HG02852 (cell line): ENCODE data around the gene DOCK2.
"Not testable (repeated sequence)": the region's sequence is repeated elsewhere in the genome, so short reads cannot be mapped to it uniquely, and the experiment has no call there.

Source experiments
- ATAC-seq: cut with Tn5 transposase; IDR thresholded peaks from one replicate; pipeline ENCODE4 v1.9.1; 2021; ENCODE audit warnings: mild to moderate bottlenecking, moderate library complexity; ENCODE audit not compliant: unreplicated experiment

The DOCK2 gene

DNA sequence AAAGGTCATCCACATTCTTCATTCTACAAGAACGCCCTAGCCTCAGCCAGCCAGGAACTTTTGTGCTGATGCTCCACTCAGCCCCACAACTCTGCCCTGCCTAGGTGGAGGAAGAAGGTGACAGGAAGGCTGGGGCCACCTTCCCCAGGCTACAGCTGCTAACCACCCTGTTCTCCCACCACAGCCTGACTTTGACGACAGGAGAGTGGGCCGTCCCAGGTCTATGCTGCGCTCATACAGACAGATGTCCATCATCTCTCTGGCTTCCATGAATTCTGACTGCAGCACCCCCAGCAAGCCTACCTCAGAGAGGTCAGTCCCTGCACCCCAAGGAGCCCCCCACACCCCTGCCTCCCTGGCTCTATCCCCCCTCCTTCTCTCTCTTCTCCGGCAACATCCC is 440.5 kb downstream of the DOCK2 start:
- no peak for ATAC-seq

DNA sequence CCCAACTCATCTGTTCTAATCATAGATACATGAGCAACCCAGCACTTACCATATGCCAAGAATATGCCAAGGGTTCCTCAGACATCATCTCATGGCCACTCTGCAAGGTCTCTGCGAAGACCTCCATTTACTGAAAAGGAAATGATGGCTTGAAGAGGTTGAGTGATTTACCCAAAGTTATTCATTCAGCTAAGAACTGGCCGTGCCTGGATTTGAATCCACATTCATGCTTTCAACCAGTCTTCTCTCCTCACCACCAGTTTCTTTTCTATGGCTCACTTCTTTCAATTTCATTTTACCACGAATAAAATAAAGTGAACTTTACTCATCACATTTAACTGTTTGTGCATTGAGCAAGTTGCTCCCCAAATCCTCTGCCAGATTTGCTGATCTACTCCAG is 441.4 kb downstream of the DOCK2 start:
- ATAC-seq: no peak

- ATAC-seq: no peak
These were observed 441.9 kb downstream of the DOCK2 start for GRCh38 chr5:170078931-170079330.

GRCh38 chr5:170080217-170080616 is 443.1 kb downstream of the DOCK2 start:
- no peak for ATAC-seq

DNA sequence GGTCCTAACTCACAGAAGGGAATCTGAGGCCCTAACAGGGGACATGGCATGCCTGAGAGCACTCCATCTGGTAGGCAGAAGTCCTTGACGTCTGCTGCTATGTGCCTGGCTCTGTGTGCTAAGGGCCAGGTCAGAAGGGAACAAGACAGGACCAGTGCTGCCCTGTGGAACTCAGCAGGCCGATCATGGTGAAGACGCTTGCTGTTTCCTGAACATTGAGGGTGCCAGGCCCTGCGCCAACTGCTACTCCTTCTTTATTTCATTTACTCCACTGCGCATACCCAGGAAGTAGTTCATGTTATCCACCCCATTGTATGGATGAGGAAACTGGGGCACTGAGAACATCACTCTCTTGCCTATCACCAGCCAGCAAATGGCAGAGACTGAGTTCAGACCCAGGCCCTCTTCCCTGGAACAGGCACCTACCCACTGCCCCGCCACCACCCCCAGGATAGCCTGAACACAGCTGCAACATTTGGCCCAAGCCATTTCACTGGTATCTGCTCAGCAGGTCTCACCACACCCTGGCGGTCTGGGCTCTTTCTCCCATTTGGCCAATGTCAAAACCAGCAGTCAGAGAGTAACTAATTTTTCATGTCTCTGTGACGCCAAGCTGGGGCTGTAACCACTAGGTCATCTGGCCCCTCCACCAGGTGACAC is 443.8 kb downstream of the DOCK2 start:
- no peak for ATAC-seq

DNA sequence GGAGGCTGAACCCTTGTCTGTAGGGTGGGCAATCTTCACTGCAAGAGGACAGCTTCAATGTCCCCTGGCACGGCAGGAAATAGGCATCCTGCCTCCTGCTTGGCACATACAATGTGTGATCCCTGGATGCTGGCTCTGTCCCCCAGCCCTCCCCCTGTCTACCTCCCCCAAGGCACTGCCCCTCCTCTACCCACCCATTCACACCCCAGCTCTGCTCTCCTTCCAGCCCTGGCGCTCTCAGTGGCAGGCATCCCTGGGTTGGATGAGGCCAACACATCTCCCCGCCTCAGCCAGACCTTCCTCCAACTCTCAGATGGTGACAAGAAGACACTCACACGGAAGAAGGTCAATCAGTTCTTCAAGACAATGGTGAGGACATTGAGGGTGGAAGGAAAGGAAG is 444.5 kb downstream of the DOCK2 start:
- ATAC-seq: no peak

DNA sequence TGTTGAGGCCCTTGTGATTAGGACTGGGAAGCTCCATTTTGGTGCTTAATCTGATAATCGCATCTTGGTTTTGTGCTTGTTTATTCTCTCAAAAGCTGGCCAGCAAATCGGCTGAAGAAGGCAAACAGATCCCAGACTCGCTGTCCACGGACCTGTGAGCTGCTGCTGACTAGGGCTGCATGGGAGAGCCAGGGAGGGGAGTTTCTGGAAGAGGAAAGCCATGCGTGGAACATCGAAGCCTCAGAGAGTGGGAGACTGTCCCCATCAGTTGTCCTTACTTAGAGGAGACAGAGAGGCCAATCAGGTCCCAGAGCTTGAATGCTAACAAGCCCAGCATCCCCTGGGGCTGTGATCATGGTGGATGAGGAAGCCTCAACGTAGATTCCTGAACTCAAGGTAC is 445.6 kb downstream of the DOCK2 start:
- no peak for ATAC-seq

DNA sequence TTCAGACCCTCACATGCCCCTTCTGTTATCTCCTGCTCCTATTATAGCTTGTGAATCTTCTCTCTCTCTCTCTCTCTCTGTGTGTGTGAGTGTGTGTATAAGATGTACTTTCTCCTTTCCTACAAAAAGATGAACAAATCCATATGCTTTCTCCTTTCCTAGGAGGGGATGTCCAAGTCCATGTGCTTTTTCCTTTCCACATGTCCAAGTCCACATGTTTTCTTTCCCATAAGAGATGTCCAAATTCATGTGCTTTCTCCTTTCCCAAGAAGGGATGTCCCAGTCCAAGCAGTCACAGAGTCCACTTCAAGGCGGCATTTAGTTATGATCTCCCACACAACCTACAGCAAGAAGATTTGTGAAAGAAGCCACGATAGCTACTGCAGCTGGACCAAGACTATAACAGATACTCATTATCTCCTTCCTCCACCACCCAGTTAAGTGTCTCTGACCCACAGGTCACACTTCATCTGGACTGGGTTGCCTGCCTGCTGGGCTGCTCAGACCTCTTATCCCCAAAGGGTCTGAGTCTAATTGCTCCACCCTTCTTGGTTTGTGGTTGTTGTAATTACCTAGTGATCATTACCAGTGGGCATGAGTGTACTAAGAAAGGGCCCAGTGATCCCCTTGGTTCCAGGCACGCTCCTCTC is 450.2 kb downstream of the DOCK2 start:
- no peak for ATAC-seq

DNA sequence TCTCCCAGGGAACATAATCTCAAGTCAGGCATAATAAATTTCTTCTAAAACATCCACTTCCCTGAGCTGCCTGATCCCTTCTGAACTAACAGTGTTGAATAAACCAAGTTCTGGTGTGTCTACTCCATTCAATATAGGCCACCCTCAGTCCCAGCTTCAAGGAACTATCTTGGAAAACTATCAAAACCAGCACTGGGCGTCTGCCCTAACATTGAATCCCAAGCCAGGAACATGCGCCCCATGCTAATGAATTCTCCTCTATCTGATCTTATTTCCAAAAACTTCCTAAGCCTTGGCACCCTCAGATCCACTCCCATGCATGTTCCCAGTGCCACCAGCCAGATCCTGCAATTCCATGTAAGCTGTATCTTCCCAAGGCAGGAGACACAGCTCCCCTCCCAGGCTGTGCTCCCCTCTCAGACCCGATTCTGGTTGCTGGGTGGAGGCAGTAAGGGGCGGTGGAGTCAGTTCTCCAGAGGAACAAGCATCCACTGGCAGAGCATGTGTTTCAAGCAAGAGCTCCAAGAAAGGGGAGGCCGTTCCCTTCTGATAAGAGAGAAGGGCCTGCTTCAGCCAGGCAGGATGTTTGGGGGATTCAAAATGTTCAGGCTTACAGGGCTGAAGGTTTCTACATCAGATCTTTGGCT is 455.5 kb downstream of the DOCK2 start:
- no peak for ATAC-seq

- ATAC-seq: not testable (repeated sequence)
These were observed 457.3 kb downstream of the DOCK2 start for GRCh38 chr5:170094329-170094728.

- no peak for ATAC-seq
These were observed 458.6 kb downstream of the DOCK2 start for GRCh38 chr5:170095646-170096045.

DNA sequence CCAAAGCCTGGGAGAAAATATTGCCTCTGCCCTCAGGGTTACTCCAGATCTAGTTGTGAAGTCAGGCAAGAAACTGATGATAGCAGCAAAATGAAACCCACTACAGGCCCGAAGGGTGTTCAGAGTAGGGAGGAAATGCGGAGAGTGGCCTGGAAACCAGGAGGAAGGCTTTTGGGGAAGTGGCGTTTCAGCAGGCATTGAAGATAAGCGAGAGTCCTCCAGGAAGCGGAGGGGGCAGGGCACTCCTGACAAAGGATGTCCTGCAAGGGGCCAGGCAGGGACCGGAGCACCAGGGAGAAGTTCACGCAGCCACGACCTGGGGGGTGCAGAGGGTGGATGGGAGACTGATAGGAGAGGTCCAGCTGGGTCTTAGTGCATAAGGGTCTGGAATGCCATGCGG is 460.9 kb downstream of the DOCK2 start:
- ATAC-seq: no peak

- ATAC-seq: peak; percentile 70
These were observed 463.2 kb downstream of the DOCK2 start for GRCh38 chr5:170100066-170100943.

GRCh38 chr5:170103447-170103846 is 466.4 kb downstream of the DOCK2 start:
- no peak for ATAC-seq

DNA sequence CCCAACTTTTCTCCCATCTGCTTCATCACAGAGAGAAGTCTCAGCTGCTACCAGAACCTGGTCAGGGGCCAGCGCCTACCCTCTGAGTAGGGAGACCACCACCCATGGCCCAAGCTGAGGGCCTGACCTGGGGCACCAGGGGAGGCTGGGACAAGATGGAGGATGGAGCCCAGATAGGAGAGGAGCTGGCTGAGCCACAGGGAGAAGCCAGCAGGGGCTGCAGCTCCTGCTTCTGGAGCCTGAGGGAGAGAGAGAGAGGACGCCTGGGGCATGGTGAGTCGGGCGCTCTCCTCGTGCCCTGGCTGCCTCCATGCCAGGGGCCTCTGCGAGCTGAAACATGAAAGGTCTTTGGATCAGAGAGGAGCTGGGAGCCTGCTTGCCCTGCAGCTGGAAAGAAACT is 467.2 kb downstream of the DOCK2 start:
- no peak for ATAC-seq

DNA sequence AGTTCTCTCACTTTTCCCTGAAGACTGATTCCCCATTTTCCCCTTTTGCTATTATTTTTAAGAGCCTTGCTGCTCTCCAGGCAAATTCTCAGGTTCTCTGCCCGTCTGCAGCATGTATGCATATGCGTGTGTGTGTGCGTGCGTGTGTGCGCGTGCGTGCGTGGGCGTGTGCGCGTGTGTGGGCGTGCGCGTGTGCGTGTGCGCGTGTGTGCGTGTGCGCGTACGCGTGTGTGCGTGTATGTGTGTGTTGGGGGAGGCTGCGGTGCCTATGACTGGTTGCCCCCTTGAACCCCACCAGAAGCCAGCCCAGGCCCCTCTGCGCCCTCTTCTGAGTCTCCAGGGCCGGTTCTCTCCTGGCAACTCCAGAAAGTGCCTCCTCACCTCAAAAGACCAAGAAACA is 467.6 kb downstream of the DOCK2 start:
- ATAC-seq: no peak

GRCh38 chr5:170105642-170106611 is 468.9 kb downstream of the DOCK2 start, which contains the start of gene FOXI1:
Gene FOXI1, plus strand, starts transcription at chr5:170105897. Its CDS starts 61 bp downstream, at chr5:170105958.
- no peak for ATAC-seq

GRCh38 chr5:170107674-170108073 is 470.6 kb downstream of the DOCK2 start:
- no peak for ATAC-seq

DNA sequence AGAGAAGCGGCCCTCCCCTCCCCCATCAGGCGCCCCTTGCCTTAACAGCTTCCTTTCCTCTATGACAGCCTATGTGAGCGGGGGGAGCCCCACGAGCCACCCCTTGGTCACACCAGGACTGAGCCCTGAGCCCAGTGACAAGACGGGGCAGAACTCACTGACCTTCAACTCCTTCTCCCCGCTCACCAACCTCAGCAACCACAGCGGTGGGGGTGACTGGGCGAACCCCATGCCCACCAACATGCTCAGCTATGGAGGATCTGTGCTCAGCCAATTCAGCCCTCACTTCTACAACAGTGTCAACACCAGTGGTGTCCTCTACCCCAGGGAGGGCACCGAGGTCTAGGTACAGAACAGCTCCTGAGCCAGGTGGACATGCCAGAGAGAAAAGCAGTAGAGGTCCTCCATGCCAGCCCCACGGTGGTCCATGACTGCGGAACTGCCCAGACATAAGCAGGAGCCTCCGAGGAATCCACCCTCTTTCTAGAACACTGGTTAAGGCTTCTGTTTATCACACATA is 471.3 kb downstream of the DOCK2 start:
- no peak for ATAC-seq
